Vagina (tissue), 2 donors: ENCODE measurements around the gene PRSS38. TPM values are rescaled to one million over a fixed set of nuclear protein-coding genes. Genes with fewer than 3 reads are reported as not detected.

ENCODE experiments used
- DNase-seq, 2 donors: peaks; one replicate each; pipeline ENCODE4 v3.0.0-alpha.2; 2017; ENCODE audit errors: extremely low spot score in 2 of 2
- H3K27ac ChIP-seq: fragments of 200-600 bp; sonication (generic); one replicate; pipeline ENCODE4 v1.5.1; 2019
- H3K27me3 ChIP-seq: fragments of 200-600 bp; sonication (generic); one replicate; pipeline ENCODE4 v1.5.1; 2019
- H3K36me3 ChIP-seq, 2 donors: fragments of 200-600 bp; sonication (generic); one replicate each; pipeline ENCODE4 v1.5.1; 2017 to 2019
- H3K4me1 ChIP-seq: fragments of 200-600 bp; sonication (generic); one replicate; pipeline ENCODE4 v1.5.1; 2019
- H3K4me3 ChIP-seq, 2 donors: fragments of 200-600 bp; sonication (generic); 1 replicate in 1 of 2; 2 replicates in 1 of 2; pipeline ENCODE4 v1.5.1; 2016 to 2019
- H3K9me3 ChIP-seq: fragments of 200-600 bp; sonication (generic); one replicate; pipeline ENCODE4 v1.5.1; 2019
- CTCF ChIP-seq, 3 experiments: fragments of 450-650 bp in 2 of 3; fragments of 200-600 bp in 1 of 3; sonication (generic) in 1 of 3; IDR thresholded peaks; one replicate each; pipeline ENCODE4 v1.5.1; 2017 to 2019; ENCODE audit warnings: antibody characterized with exemption in 3 of 3, mild to moderate bottlenecking in 2 of 3, moderate library complexity in 2 of 3
- intact Hi-C: fragments of 100-400 bp; cut with DNase I; formaldehyde crosslinking; loops from one replicate; pipeline ENCODE4 v1.15.1; 2023
- total RNA-seq: library from RNA; depleted of rRNA; stranded (reverse); fragments of >200 nt; gene quantifications from one replicate; pipeline ENCODE4 v1.2.3, GENCODE V29; 2016

PRSS38 gene
- total RNA-seq, 1 donor from 2014 or later: not detected

- TF ChIP-seq CTCF (IDR thresholded peaks at IDR 0.05): no peak
- Histone ChIP-seq H3K27me3 (no peaks in the 10 kb centered on the region), H3K4me3 (no peak overlapping the region), H3K9me3 (no peaks in the 10 kb centered on the region), H3K4me1 (no peaks in the 10 kb centered on the region), H3K27ac (no peak overlapping the region), H3K36me3 (no peaks in the 10 kb centered on the region)
- intact Hi-C loops: no loop called here
- DNase-seq: peak; percentile 84 to 85
These were observed 79.5 kb downstream of the PRSS38 start for GRCh38 chr1:227894831-227895451.

Other genes with a start within 250 kb of the PRSS38 start
- gene JMJD4, start 80.4 kb upstream of the PRSS38 start, total RNA-seq: 18.2 TPM
- 28.7 TPM for gene SNAP47, start 80.2 kb upstream of the PRSS38 start, total RNA-seq
- gene WNT9A, start 132.3 kb downstream of the PRSS38 start, total RNA-seq: 2.9 TPM
- not detected for gene WNT3A, start 191.3 kb downstream of the PRSS38 start, total RNA-seq